ENCODE results near the gene ATP5MC3. TPM values are rescaled to one million over a fixed set of nuclear protein-coding genes. Genes with fewer than 3 reads are reported as not detected.

ATP5MC3 gene
- total RNA-seq, 4 donors from 2014 or later, result 117 to 350 (median 187) TPM

GRCh38 chr2:175143191-175143590, 38.3 kb downstream of the ATP5MC3 start:
- DNase-seq, result no peak
- no peak overlapping the region for H3K27ac ChIP-seq
- H3K27me3 ChIP-seq, result no peaks in the 10 kb centered on the region
- no peaks in the 10 kb centered on the region for H3K9me3 ChIP-seq
- H3K4me3 ChIP-seq, result no peak overlapping the region
- peaks cover 0 to 7% (median 0%) of the 10 kb centered on the region in 4 donors for H3K4me1 ChIP-seq
- TF ChIP-seq POLR2A (IDR thresholded peaks at IDR 0.05), result no peak
- TF ChIP-seq CTCF (IDR thresholded peaks at IDR 0.05), result no peak
- no peaks in the 10 kb centered on the region for H3K36me3 ChIP-seq

- no peak for TF ChIP-seq CTCF (IDR thresholded peaks at IDR 0.05)
- TF ChIP-seq POLR2A (IDR thresholded peaks at IDR 0.05), result no peak
Measured at GRCh38 chr2:175140332-175140731, 41.2 kb downstream of the ATP5MC3 start.

GRCh38 chr2:175137793-175138192, 43.7 kb downstream of the ATP5MC3 start:
- H3K4me1 ChIP-seq, result peaks cover 0 to 20% (median 0%) of the 10 kb centered on the region in 4 donors
- no peak for DNase-seq
- no peak overlapping the region for H3K27ac ChIP-seq

More at GRCh38 chr2:175140332-175140731, 41.2 kb downstream of the ATP5MC3 start:
- Histone ChIP-seq H3K4me1 (peaks cover 0 to 20% (median 0%) of the 10 kb centered on the region in 4 donors), H3K36me3 (no peaks in the 10 kb centered on the region), H3K27me3 (no peaks in the 10 kb centered on the region), H3K9me3 (no peaks in the 10 kb centered on the region), H3K4me3 (no peak overlapping the region), H3K27ac (no peak overlapping the region)
- DNase-seq, result no peak

GRCh38 chr2:175136334-175137215, 44.9 kb downstream of the ATP5MC3 start:
- DNase-seq, result no peak
- Histone ChIP-seq H3K9me3 (no peaks in the 10 kb centered on the region), H3K4me1 (peaks cover 0 to 20% (median 0%) of the 10 kb centered on the region in 4 donors), H3K4me3 (no peak overlapping the region), H3K36me3 (peaks cover 0 to 8% (median 0%) of the 10 kb centered on the region in 3 donors), H3K27me3 (no peaks in the 10 kb centered on the region), H3K27ac (no peak overlapping the region)
- TF ChIP-seq POLR2A (IDR thresholded peaks at IDR 0.05) (no peak), CTCF (IDR thresholded peaks at IDR 0.05) (no peak)

More at GRCh38 chr2:175137793-175138192, 43.7 kb downstream of the ATP5MC3 start:
- Histone ChIP-seq H3K9me3 (no peaks in the 10 kb centered on the region), H3K36me3 (peaks cover 0 to 6% (median 0%) of the 10 kb centered on the region in 3 donors), H3K27me3 (no peaks in the 10 kb centered on the region), H3K4me3 (no peak overlapping the region)
- TF ChIP-seq POLR2A (IDR thresholded peaks at IDR 0.05) (no peak), CTCF (IDR thresholded peaks at IDR 0.05) (no peak)

- TF ChIP-seq POLR2A (IDR thresholded peaks at IDR 0.05) (no peak), CTCF (IDR thresholded peaks at IDR 0.05) (no peak)
- H3K27ac ChIP-seq, result no peak overlapping the region
- no peaks in the 10 kb centered on the region for H3K27me3 ChIP-seq
- peaks cover 0 to 20% (median 0%) of the 10 kb centered on the region in 4 donors for H3K4me1 ChIP-seq
- no peaks in the 10 kb centered on the region for H3K9me3 ChIP-seq
- H3K4me3 ChIP-seq, result no peak overlapping the region
- no peak for DNase-seq
- peaks cover 0 to 8% (median 0%) of the 10 kb centered on the region in 3 donors for H3K36me3 ChIP-seq
Measured at GRCh38 chr2:175135862-175136261, 45.6 kb downstream of the ATP5MC3 start.

Measured in Peyer's patch (tissue), 4 donors.